ENCODE data around the gene FLNA. TPM values are rescaled to one million over a fixed set of nuclear protein-coding genes. Genes with fewer than 3 reads are reported as not detected.

FLNA gene
- total and polyA plus RNA-seq, 9 of the 15 experiments (the other 6 are each of a cell fraction or from before 2014, with no cell fraction given), result 6.2 to 735 (median 135) TPM

GRCh38 chrX:154369449-154370299 lies 4.8 kb downstream of the FLNA start (continued):
- TF ChIP-seq ETV6 (IDR thresholded peaks at IDR 0.05; ENCODE audit: borderline replicate concordance in 1 of 2, low read depth in 2 of 2, low read length in 1 of 2), result no peak
- no peak for TF ChIP-seq ETV6 (CRISPR knock-in tag; IDR thresholded peaks at IDR 0.05; ENCODE audit: borderline replicate concordance)
- TF ChIP-seq HDAC6 (IDR thresholded peaks at IDR 0.05; ENCODE audit: low read depth, low read length), result no peak
- no peak for TF ChIP-seq POLR2AphosphoS2 (IDR thresholded peaks at IDR 0.05; ENCODE audit: low read length)
- peak; percentile 39; the same call in 1 of the 2 replicates for TF ChIP-seq NFRKB (IDR thresholded peaks at IDR 0.05; ENCODE audit: low read depth)
- no peak for TF ChIP-seq KHSRP (IDR thresholded peaks at IDR 0.05)
- no peak for TF ChIP-seq TBL1XR1 (IDR thresholded peaks at IDR 0.05; ENCODE audit: low read length in 2 of 2)
- no peak for TF ChIP-seq ILK (tag; IDR thresholded peaks at IDR 0.05; ENCODE audit: borderline replicate concordance, low read depth)
- peak; percentile 69; the same call in 1 of the 2 replicates for TF ChIP-seq GABPB1 (CRISPR knock-in tag; IDR thresholded peaks at IDR 0.05)
- no peak for TF ChIP-seq HMG20B (CRISPR knock-in tag; IDR thresholded peaks at IDR 0.05)
- TF ChIP-seq KLF6 (CRISPR knock-in tag; IDR thresholded peaks at IDR 0.05; ENCODE audit: borderline replicate concordance), result peak; percentile 85; the same call in 1 of the 2 replicates
- no peak for TF ChIP-seq RBM25 (IDR thresholded peaks at IDR 0.05; ENCODE audit: low read depth, low read length, severe bottlenecking)
- TF ChIP-seq CHD1 (IDR thresholded peaks at IDR 0.05; ENCODE audit: low read length), result peak; percentile 48
- TF ChIP-seq RFX1 (IDR thresholded peaks at IDR 0.05), result no peak
- no peak for TF ChIP-seq PBX2 (CRISPR knock-in tag; IDR thresholded peaks at IDR 0.05; ENCODE audit: low read depth)
- no peak for TF ChIP-seq PBX2 (tag; conservative IDR thresholded peaks at IDR 0.05; ENCODE audit: low read depth)
- TF ChIP-seq MNT (conservative IDR thresholded peaks at IDR 0.05), result 0 out of 4 replicates have a peak, but pooled peaks of 1 of the 2 experiments have one; percentile 16
- TF ChIP-seq ZC3H4 (CRISPR knock-in tag; IDR thresholded peaks at IDR 0.05; ENCODE audit: borderline replicate concordance), result no peak
- TF ChIP-seq PRPF4 (IDR thresholded peaks at IDR 0.05; ENCODE audit: insufficient read depth, low read depth, low read length, poor library complexity, severe bottlenecking), result no peak
- TF ChIP-seq TCF15 (CRISPR knock-in tag; IDR thresholded peaks at IDR 0.05), result no peak
- no peak for TF ChIP-seq CREB1 (IDR thresholded peaks at IDR 0.05)
- TF ChIP-seq CREB1 (CRISPR knock-in tag; IDR thresholded peaks at IDR 0.05), result no peak
